SU-DHL-6 (cell line): ENCODE results near the gene PLAAT5.

Experiments used
- H2AFZ ChIP-seq: fragments of 200-600 bp; sonication (generic); 2 replicates; pipeline ENCODE4 v1.6.1; 2014; ENCODE audit warnings: low read depth, mild to moderate bottlenecking, moderate library complexity, mixed read lengths, antibody characterized with exemption, low read length; ENCODE audit not compliant: severe bottlenecking
- H3F3A ChIP-seq: fragments of 200-600 bp; shearing (Covaris generic); 2 replicates; pipeline ENCODE4 v1.6.0; 2016; ENCODE audit warnings: antibody characterized with exemption, mild to moderate bottlenecking; ENCODE audit not compliant: insufficient read depth
- H3K27ac ChIP-seq: fragments of 200-600 bp; sonication (generic); 2 replicates; pipeline ENCODE4 v1.5.1; 2016; ENCODE audit warnings: low read depth, mild to moderate bottlenecking, low read length, moderate library complexity, mixed read lengths
- H3K27me3 ChIP-seq: fragments of 200-600 bp; sonication (generic), shearing (Covaris generic); 2 replicates; pipeline ENCODE4 v1.6.0; 2014; ENCODE audit warnings: mild to moderate bottlenecking, low read length
- H3K36me3 ChIP-seq: fragments of 200-600 bp; sonication (generic); 2 replicates; pipeline ENCODE4 v1.6.1; 2014; ENCODE audit warnings: mild to moderate bottlenecking, low read length, mixed read lengths
- H3K4me2 ChIP-seq: fragments of 300-600, 200-600 bp; shearing (Covaris generic), sonication (generic); 2 replicates; pipeline ENCODE4 v1.6.0; 2014; ENCODE audit warnings: low read length, low read depth, mild to moderate bottlenecking; ENCODE audit not compliant: poor library complexity, severe bottlenecking
- H3K4me3 ChIP-seq: fragments of 200-600 bp; sonication (generic); 2 replicates; pipeline ENCODE4 v1.5.1; 2014; ENCODE audit warnings: antibody characterized with exemption, low read length, mild to moderate bottlenecking, mixed read lengths; ENCODE audit not compliant: insufficient read depth, poor library complexity, severe bottlenecking
- H3K79me2 ChIP-seq: fragments of 200-600 bp; sonication (generic); 2 replicates; pipeline ENCODE4 v1.6.1; 2014; ENCODE audit warnings: mild to moderate bottlenecking, low read length, moderate library complexity; ENCODE audit not compliant: insufficient read depth
- H3K9ac ChIP-seq: fragments of 200-600 bp; sonication (generic); 2 replicates; pipeline ENCODE4 v1.7.0; 2014; ENCODE audit warnings: mild to moderate bottlenecking, low read length
- H3K9me2 ChIP-seq: fragments of 200-600 bp; sonication (generic); replicated peaks from 2 replicates; pipeline ENCODE4 v1.6.1; 2014; ENCODE audit warnings: low read length; ENCODE audit not compliant: insufficient read depth
- H3K9me3 ChIP-seq: fragments of 200-600 bp; sonication (generic); 2 replicates; pipeline ENCODE4 v1.6.1; 2014; ENCODE audit warnings: low read length, mixed read lengths; ENCODE audit not compliant: insufficient read depth
- H4K20me1 ChIP-seq: fragments of 200-600 bp; sonication (generic); 2 replicates; pipeline ENCODE4 v1.6.1; 2014; ENCODE audit warnings: low read depth, mild to moderate bottlenecking, antibody characterized with exemption, low read length, moderate library complexity, mixed read lengths
- CTCF ChIP-seq: fragments of 200-600 bp; sonication (generic); IDR thresholded peaks from one replicate; pipeline ENCODE4 v1.5.1; 2017; ENCODE audit warnings: antibody characterized with exemption, mild to moderate bottlenecking, low read length, moderate library complexity; ENCODE audit not compliant: insufficient read depth, poor library complexity, severe bottlenecking
- EZH2phosphoT487 ChIP-seq: fragments of 200-600 bp; sonication (generic), shearing (Covaris generic); conservative IDR thresholded peaks from 2 replicates; pipeline ENCODE4 v1.6.1; 2018; ENCODE audit warnings: mild to moderate bottlenecking, antibody characterized with exemption, low read length, moderate library complexity, mixed read lengths

The PLAAT5 gene

GRCh38 chr11:63485777-63486176, 5.2 kb downstream of the PLAAT5 start:
- H3K9me2 ChIP-seq, result no peaks in the 10 kb centered on the region
- H3K36me3 ChIP-seq, result no peaks in the 10 kb centered on the region
- H3K9ac ChIP-seq, result no peak overlapping the region
- no peaks in the 10 kb centered on the region for H3K79me2 ChIP-seq
- H4K20me1 ChIP-seq, result no peaks in the 10 kb centered on the region
- no peak overlapping the region for H3K4me2 ChIP-seq
- H2AFZ ChIP-seq, result no peak overlapping the region
- H3F3A ChIP-seq, result no peaks in the 10 kb centered on the region
- TF ChIP-seq CTCF (no peak), EZH2phosphoT487 (no peak)
- H3K27me3 ChIP-seq, result no peaks in the 10 kb centered on the region
- H3K27ac ChIP-seq, result no peak overlapping the region
- H3K9me3 ChIP-seq, result no peaks in the 10 kb centered on the region; the same call in 1 of the 2 replicates
- H3K4me3 ChIP-seq, result no peak overlapping the region

GRCh38 chr11:63480039-63480438, 10.9 kb downstream of the PLAAT5 start:
- Histone ChIP-seq H2AFZ (no peak overlapping the region), H3K27ac (no peak overlapping the region), H3K9ac (no peak overlapping the region), H3K4me2 (no peak overlapping the region), H3K36me3 (no peaks in the 10 kb centered on the region), H3K9me3 (no peaks in the 10 kb centered on the region; the same call in 1 of the 2 replicates), H3F3A (no peaks in the 10 kb centered on the region), H4K20me1 (no peaks in the 10 kb centered on the region), H3K9me2 (no peaks in the 10 kb centered on the region), H3K27me3 (no peaks in the 10 kb centered on the region), H3K4me3 (no peak overlapping the region), H3K79me2 (no peaks in the 10 kb centered on the region)
- TF ChIP-seq EZH2phosphoT487 (no peak), CTCF (no peak)

- Histone ChIP-seq H3K27ac (no peak overlapping the region), H4K20me1 (no peaks in the 10 kb centered on the region), H3K4me3 (no peak overlapping the region), H3K9me3 (no peaks in the 10 kb centered on the region), H3K27me3 (no peaks in the 10 kb centered on the region), H3F3A (no peaks in the 10 kb centered on the region), H2AFZ (no peak overlapping the region), H3K4me2 (no peak overlapping the region), H3K36me3 (no peaks in the 10 kb centered on the region), H3K9ac (no peak overlapping the region), H3K79me2 (no peaks in the 10 kb centered on the region), H3K9me2 (no peaks in the 10 kb centered on the region)
- TF ChIP-seq EZH2phosphoT487 (no peak), CTCF (peak; percentile 68)
Measured at GRCh38 chr11:63478896-63479295, 12.1 kb downstream of the PLAAT5 start.
